GM12873 (cell line): ENCODE results near the gene RHOBTB3.

Source experiments
- CTCF ChIP-seq: IDR thresholded peaks from 2 replicates; pipeline ENCODE4 v1.5.1; 2012; ENCODE audit warnings: low read depth, mild to moderate bottlenecking, moderate library complexity, low read length, control low read depth; ENCODE audit not compliant: insufficient read depth; ENCODE audit errors: missing control alignments

The RHOBTB3 gene

DNA sequence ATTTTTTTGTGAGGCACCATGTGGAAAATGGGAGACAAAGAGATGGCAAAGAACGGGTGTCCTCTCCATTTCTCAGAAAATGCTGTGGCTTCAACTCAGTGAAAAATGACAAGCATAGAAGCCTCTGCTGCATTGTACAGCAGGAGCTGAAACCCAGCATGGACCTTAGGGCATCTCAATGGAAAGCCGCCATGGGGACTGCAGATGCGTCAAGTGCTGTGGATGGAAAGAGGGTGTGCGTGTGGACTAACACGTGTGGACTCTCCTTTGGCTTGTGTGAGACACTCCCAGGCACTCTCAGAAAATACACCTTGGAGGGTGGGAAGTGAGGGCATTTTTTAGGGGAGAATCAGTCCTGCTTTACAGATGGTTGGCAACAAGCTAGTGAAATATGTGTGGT, 93.6 kb downstream of the RHOBTB3 start:
- TF ChIP-seq CTCF = no peak

DNA sequence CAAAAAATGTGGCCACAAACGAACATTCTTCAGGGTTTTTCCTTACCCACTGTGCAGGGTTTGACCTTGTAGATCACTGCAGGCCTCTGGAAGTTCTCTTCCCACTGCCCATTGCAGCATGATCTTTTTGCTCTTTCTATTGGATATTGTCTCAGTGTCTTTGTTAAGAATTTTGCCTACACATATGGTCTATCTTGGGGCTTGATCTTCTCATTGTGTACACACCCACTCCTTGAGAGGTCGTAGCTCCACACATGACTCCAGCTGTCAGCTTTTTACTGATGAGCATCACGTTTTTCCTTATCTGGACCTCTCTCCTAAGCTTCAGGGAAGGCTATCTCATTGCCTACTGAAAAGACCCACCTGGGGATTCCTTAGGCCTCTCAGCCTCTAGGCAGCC, 94.4 kb downstream of the RHOBTB3 start:
- TF ChIP-seq CTCF = no peak

GRCh38 chr5:95826949-95827891, 96.1 kb downstream of the RHOBTB3 start:
- no peak for TF ChIP-seq CTCF

GRCh38 chr5:95827892-95828246, 96.7 kb downstream of the RHOBTB3 start:
- no peak for TF ChIP-seq CTCF

- no peak for TF ChIP-seq CTCF
These were observed 99.1 kb downstream of the RHOBTB3 start for GRCh38 chr5:95830226-95830625.

DNA sequence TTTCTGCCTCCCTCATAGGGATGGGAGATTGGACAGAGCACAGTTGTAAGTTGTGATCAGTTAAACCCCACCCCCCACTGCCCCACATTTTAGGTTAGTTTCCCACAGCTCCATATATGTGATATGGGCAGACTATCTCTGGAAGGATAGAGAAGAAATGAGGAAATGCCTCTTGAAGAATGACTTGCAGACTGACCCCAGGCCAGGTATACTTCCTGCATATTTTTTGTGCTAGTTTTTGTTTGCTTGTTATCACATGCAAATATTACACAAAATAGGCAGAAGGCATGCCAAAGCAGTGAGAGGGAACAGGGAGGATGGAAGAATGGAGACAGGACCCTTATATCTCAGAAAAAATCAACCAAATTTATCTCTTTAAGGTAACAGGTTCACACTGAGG, 101.5 kb downstream of the RHOBTB3 start:
- TF ChIP-seq CTCF = no peak

DNA sequence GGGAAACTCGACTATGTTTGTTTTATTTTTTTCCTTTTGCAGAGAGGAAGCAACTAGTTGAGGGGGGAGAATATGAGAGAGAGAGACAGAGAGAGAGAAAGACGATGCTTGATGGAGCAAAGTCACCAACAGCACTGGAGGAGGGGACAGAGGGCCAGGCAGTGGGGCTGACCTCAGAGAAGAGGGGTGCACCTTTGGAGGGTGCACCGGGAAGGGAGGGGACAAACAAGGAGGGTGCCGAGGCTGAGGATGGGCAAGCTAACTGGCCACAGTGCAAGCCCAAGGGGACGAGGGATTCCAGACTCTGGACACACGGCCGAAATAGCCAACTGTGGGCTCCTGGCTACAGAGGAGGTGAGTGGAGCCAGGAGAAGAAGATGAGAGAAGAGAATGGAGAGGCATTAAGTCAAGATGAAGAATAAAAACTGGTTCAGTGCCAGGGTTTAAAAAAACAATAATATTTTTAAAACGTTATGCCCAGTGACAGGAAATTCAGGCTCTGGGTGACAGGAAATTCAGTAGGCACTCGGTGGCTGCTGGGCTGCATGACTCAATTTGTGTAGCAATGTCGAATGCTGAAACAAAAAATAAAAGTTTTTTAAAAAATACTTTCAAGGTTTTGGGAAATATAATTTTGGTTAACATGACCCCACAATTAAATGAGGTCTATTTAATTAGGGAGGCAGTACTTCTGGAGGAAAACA, 104.7 kb downstream of the RHOBTB3 start:
- TF ChIP-seq CTCF = no peak
